ENCODE data around the gene MMP20.

Gene MMP20

GRCh38 chr11:102580185-102580951 lies 44.8 kb downstream of the MMP20 start:
- no peak for DNase-seq (ENCODE audit: low read depth, low spot score)
- Histone ChIP-seq H3K9me3 (ENCODE audit: control insufficient read depth, insufficient read depth, low read length) (no peaks in the 10 kb centered on the region), H3K36me3 (ENCODE audit: control insufficient read depth, insufficient read depth, low read length) (no peaks in the 10 kb centered on the region), H3K4me3 (ENCODE audit: low read length) (no peak overlapping the region), H3K27ac (ENCODE audit: low read length) (no peak overlapping the region), H3K27me3 (ENCODE audit: control insufficient read depth, insufficient read depth, low read length) (no peaks in the 10 kb centered on the region), H3K4me1 (ENCODE audit: control insufficient read depth, insufficient read depth, low read length) (no peaks in the 10 kb centered on the region)
- WGBS (ENCODE audit: insufficient coverage, insufficient read length) = no CpG with 5 or more reads among the region's 3 CpGs

- no peaks in the 10 kb centered on the region for H3K27me3 ChIP-seq (ENCODE audit: control insufficient read depth, insufficient read depth, low read length)
- H3K4me3 ChIP-seq (ENCODE audit: low read length) = no peak overlapping the region
- no peak overlapping the region for H3K27ac ChIP-seq (ENCODE audit: low read length)
- no peaks in the 10 kb centered on the region for H3K9me3 ChIP-seq (ENCODE audit: control insufficient read depth, insufficient read depth, low read length)
- no peaks in the 10 kb centered on the region for H3K36me3 ChIP-seq (ENCODE audit: control insufficient read depth, insufficient read depth, low read length)
- no peak for DNase-seq (ENCODE audit: low read depth, low spot score)
- no peaks in the 10 kb centered on the region for H3K4me1 ChIP-seq (ENCODE audit: control insufficient read depth, insufficient read depth, low read length)
- WGBS (ENCODE audit: insufficient coverage, insufficient read length) = no CpG with 5 or more reads among the region's 2 CpGs
Observed at GRCh38 chr11:102577723-102578122, 47.4 kb downstream of the MMP20 start.

- no peaks in the 10 kb centered on the region for H3K27me3 ChIP-seq (ENCODE audit: control insufficient read depth, insufficient read depth, low read length)
- no peak for DNase-seq (ENCODE audit: low read depth, low spot score)
- H3K4me3 ChIP-seq (ENCODE audit: low read length) = no peak overlapping the region
- H3K27ac ChIP-seq (ENCODE audit: low read length) = no peak overlapping the region
- no peaks in the 10 kb centered on the region for H3K4me1 ChIP-seq (ENCODE audit: control insufficient read depth, insufficient read depth, low read length)
- H3K36me3 ChIP-seq (ENCODE audit: control insufficient read depth, insufficient read depth, low read length) = no peaks in the 10 kb centered on the region
- H3K9me3 ChIP-seq (ENCODE audit: control insufficient read depth, insufficient read depth, low read length) = no peaks in the 10 kb centered on the region
Observed at GRCh38 chr11:102577182-102577581, 48.0 kb downstream of the MMP20 start.

GRCh38 chr11:102576350-102576749 lies 48.8 kb downstream of the MMP20 start:
- no peaks in the 10 kb centered on the region for H3K36me3 ChIP-seq (ENCODE audit: control insufficient read depth, insufficient read depth, low read length)
- WGBS (ENCODE audit: insufficient coverage, insufficient read length) = no CpG with 5 or more reads among the region's 3 CpGs
- no peak overlapping the region for H3K27ac ChIP-seq (ENCODE audit: low read length)

GRCh38 chr11:102575012-102575411 lies 50.1 kb downstream of the MMP20 start:
- Histone ChIP-seq H3K36me3 (ENCODE audit: control insufficient read depth, insufficient read depth, low read length) (no peaks in the 10 kb centered on the region), H3K4me3 (ENCODE audit: low read length) (no peak overlapping the region), H3K27ac (ENCODE audit: low read length) (no peak overlapping the region), H3K4me1 (ENCODE audit: control insufficient read depth, insufficient read depth, low read length) (no peaks in the 10 kb centered on the region), H3K27me3 (ENCODE audit: control insufficient read depth, insufficient read depth, low read length) (no peaks in the 10 kb centered on the region), H3K9me3 (ENCODE audit: control insufficient read depth, insufficient read depth, low read length) (no peaks in the 10 kb centered on the region)
- DNase-seq (ENCODE audit: low read depth, low spot score) = no peak
- WGBS (ENCODE audit: insufficient coverage, insufficient read length) = no CpG with 5 or more reads among the region's 2 CpGs

More at GRCh38 chr11:102576350-102576749, 48.8 kb downstream of the MMP20 start:
- Histone ChIP-seq H3K4me1 (ENCODE audit: control insufficient read depth, insufficient read depth, low read length) (no peaks in the 10 kb centered on the region), H3K9me3 (ENCODE audit: control insufficient read depth, insufficient read depth, low read length) (no peaks in the 10 kb centered on the region), H3K27me3 (ENCODE audit: control insufficient read depth, insufficient read depth, low read length) (no peaks in the 10 kb centered on the region), H3K4me3 (ENCODE audit: low read length) (no peak overlapping the region)
- no peak for DNase-seq (ENCODE audit: low read depth, low spot score)

GRCh38 chr11:102573851-102574250 lies 51.3 kb downstream of the MMP20 start:
- no peaks in the 10 kb centered on the region for H3K27me3 ChIP-seq (ENCODE audit: control insufficient read depth, insufficient read depth, low read length)
- no CpG with 5 or more reads among the region's 2 CpGs for WGBS (ENCODE audit: insufficient coverage, insufficient read length)
- no peaks in the 10 kb centered on the region for H3K36me3 ChIP-seq (ENCODE audit: control insufficient read depth, insufficient read depth, low read length)
- no peak overlapping the region for H3K27ac ChIP-seq (ENCODE audit: low read length)
- H3K9me3 ChIP-seq (ENCODE audit: control insufficient read depth, insufficient read depth, low read length) = no peaks in the 10 kb centered on the region
- DNase-seq (ENCODE audit: low read depth, low spot score) = no peak
- H3K4me3 ChIP-seq (ENCODE audit: low read length) = no peak overlapping the region
- no peaks in the 10 kb centered on the region for H3K4me1 ChIP-seq (ENCODE audit: control insufficient read depth, insufficient read depth, low read length)

GRCh38 chr11:102572554-102573220 lies 52.4 kb downstream of the MMP20 start:
- H3K27me3 ChIP-seq (ENCODE audit: control insufficient read depth, insufficient read depth, low read length) = no peaks in the 10 kb centered on the region
- H3K4me3 ChIP-seq (ENCODE audit: low read length) = no peak overlapping the region
- no peak overlapping the region for H3K27ac ChIP-seq (ENCODE audit: low read length)
- WGBS (ENCODE audit: insufficient coverage, insufficient read length) = no CpG with 5 or more reads among the region's 2 CpGs
- no peaks in the 10 kb centered on the region for H3K9me3 ChIP-seq (ENCODE audit: control insufficient read depth, insufficient read depth, low read length)
- DNase-seq (ENCODE audit: low read depth, low spot score) = no peak
- H3K36me3 ChIP-seq (ENCODE audit: control insufficient read depth, insufficient read depth, low read length) = no peaks in the 10 kb centered on the region
- H3K4me1 ChIP-seq (ENCODE audit: control insufficient read depth, insufficient read depth, low read length) = no peaks in the 10 kb centered on the region

GRCh38 chr11:102568851-102569250 lies 56.3 kb downstream of the MMP20 start:
- WGBS (ENCODE audit: insufficient coverage, insufficient read length) = no CpG with 5 or more reads among the region's 3 CpGs
- DNase-seq (ENCODE audit: low read depth, low spot score) = no peak
- Histone ChIP-seq H3K27ac (ENCODE audit: low read length) (no peak overlapping the region), H3K27me3 (ENCODE audit: control insufficient read depth, insufficient read depth, low read length) (no peaks in the 10 kb centered on the region), H3K4me1 (ENCODE audit: control insufficient read depth, insufficient read depth, low read length) (no peaks in the 10 kb centered on the region), H3K36me3 (ENCODE audit: control insufficient read depth, insufficient read depth, low read length) (no peaks in the 10 kb centered on the region), H3K9me3 (ENCODE audit: control insufficient read depth, insufficient read depth, low read length) (no peaks in the 10 kb centered on the region), H3K4me3 (ENCODE audit: low read length) (no peak overlapping the region)

- Histone ChIP-seq H3K27me3 (ENCODE audit: control insufficient read depth, insufficient read depth, low read length) (no peaks in the 10 kb centered on the region), H3K36me3 (ENCODE audit: control insufficient read depth, insufficient read depth, low read length) (no peaks in the 10 kb centered on the region), H3K4me3 (ENCODE audit: low read length) (no peak overlapping the region), H3K4me1 (ENCODE audit: control insufficient read depth, insufficient read depth, low read length) (no peaks in the 10 kb centered on the region), H3K9me3 (ENCODE audit: control insufficient read depth, insufficient read depth, low read length) (no peaks in the 10 kb centered on the region), H3K27ac (ENCODE audit: low read length) (no peak overlapping the region)
- WGBS (ENCODE audit: insufficient coverage, insufficient read length) = no CpG with 5 or more reads among the region's 1 CpG
- DNase-seq (ENCODE audit: low read depth, low spot score) = no peak
Observed at GRCh38 chr11:102566112-102566511, 59.0 kb downstream of the MMP20 start.

GRCh38 chr11:102564110-102564509 lies 61.0 kb downstream of the MMP20 start:
- H3K27me3 ChIP-seq (ENCODE audit: control insufficient read depth, insufficient read depth, low read length) = no peaks in the 10 kb centered on the region
- H3K36me3 ChIP-seq (ENCODE audit: control insufficient read depth, insufficient read depth, low read length) = no peaks in the 10 kb centered on the region
- no CpG with 5 or more reads among the region's 2 CpGs for WGBS (ENCODE audit: insufficient coverage, insufficient read length)
- no peak for DNase-seq (ENCODE audit: low read depth, low spot score)
- H3K27ac ChIP-seq (ENCODE audit: low read length) = no peak overlapping the region
- H3K4me3 ChIP-seq (ENCODE audit: low read length) = no peak overlapping the region
- no peaks in the 10 kb centered on the region; the same call in 1 of the 2 replicates for H3K4me1 ChIP-seq (ENCODE audit: control insufficient read depth, insufficient read depth, low read length)
- no peaks in the 10 kb centered on the region for H3K9me3 ChIP-seq (ENCODE audit: control insufficient read depth, insufficient read depth, low read length)

GRCh38 chr11:102561636-102562035 lies 63.5 kb downstream of the MMP20 start:
- no peak for DNase-seq (ENCODE audit: low read depth, low spot score)
- H3K4me1 ChIP-seq (ENCODE audit: control insufficient read depth, insufficient read depth, low read length) = no peaks in the 10 kb centered on the region; the same call in 1 of the 2 replicates
- no peak overlapping the region for H3K27ac ChIP-seq (ENCODE audit: low read length)

More at GRCh38 chr11:102561636-102562035, 63.5 kb downstream of the MMP20 start:
- H3K4me3 ChIP-seq (ENCODE audit: low read length) = no peak overlapping the region
- no peaks in the 10 kb centered on the region for H3K9me3 ChIP-seq (ENCODE audit: control insufficient read depth, insufficient read depth, low read length)
- no peaks in the 10 kb centered on the region for H3K36me3 ChIP-seq (ENCODE audit: control insufficient read depth, insufficient read depth, low read length)
- H3K27me3 ChIP-seq (ENCODE audit: control insufficient read depth, insufficient read depth, low read length) = no peaks in the 10 kb centered on the region
